HL-60 (cell line): ENCODE data around the gene BPIFB6.
"Not testable (repeated sequence)": the region's sequence is repeated elsewhere in the genome, so short reads cannot be mapped to it uniquely, and the experiment has no call there.

Source experiments
- DNase-seq, 2 experiments: peaks; one replicate each; pipeline ENCODE4 v3.0.0-alpha.2; 2010 to 2020; ENCODE audit warnings: low read depth in 1 of 2, low spot score in 1 of 2
- H3K27ac ChIP-seq: fragments of 250-450 bp; sonication (Bioruptor Pico); replicated peaks from 2 replicates; pipeline ENCODE4 v1.5.1; 2020; ENCODE audit warnings: mild to moderate bottlenecking, moderate library complexity
- H3K27me3 ChIP-seq: fragments of 250-450 bp; sonication (Bioruptor Pico); 2 replicates; pipeline ENCODE4 v1.5.1; 2021; ENCODE audit warnings: mild to moderate bottlenecking, moderate library complexity; ENCODE audit not compliant: insufficient read depth, poor library complexity, severe bottlenecking
- H3K4me3 ChIP-seq: replicated peaks from 2 replicates; pipeline ENCODE4 v1.5.1; 2011; ENCODE audit warnings: mild to moderate bottlenecking, control low read depth, low read length; ENCODE audit not compliant: insufficient read depth
- GABPA ChIP-seq: IDR thresholded peaks from 2 replicates; pipeline ENCODE4 v1.6.1; 2012; ENCODE audit warnings: low read depth
- POLR2AphosphoS5 ChIP-seq: IDR thresholded peaks from 2 replicates; pipeline ENCODE4 v1.6.1; 2012; ENCODE audit warnings: low read depth
- REST ChIP-seq: IDR thresholded peaks from 2 replicates; pipeline ENCODE4 v1.6.1; 2012; ENCODE audit warnings: low read depth; ENCODE audit not compliant: insufficient replicate concordance
- SPI1 ChIP-seq: IDR thresholded peaks from 2 replicates; pipeline ENCODE4 v1.6.1; 2012; ENCODE audit warnings: low read depth, mild to moderate bottlenecking, borderline replicate concordance
- TF ChIP-seq, protein P1 (sequence below): IDR thresholded peaks from one replicate; pipeline ENCODE4 v1.5.1; 2011; ENCODE audit warnings: low read length, control low read depth, inconsistent platforms; ENCODE audit not compliant: insufficient read depth

BPIFB6 gene

GRCh38 chr20:33043731-33044181, 12.3 kb downstream of the BPIFB6 start:
- Histone ChIP-seq H3K4me3 (no peak overlapping the region), H3K27ac (no peak overlapping the region), H3K27me3 (no peaks in the 10 kb centered on the region)
- TF ChIP-seq GABPA = no peak
- TF ChIP-seq SPI1 = no peak
- TF ChIP-seq, protein P1, sequence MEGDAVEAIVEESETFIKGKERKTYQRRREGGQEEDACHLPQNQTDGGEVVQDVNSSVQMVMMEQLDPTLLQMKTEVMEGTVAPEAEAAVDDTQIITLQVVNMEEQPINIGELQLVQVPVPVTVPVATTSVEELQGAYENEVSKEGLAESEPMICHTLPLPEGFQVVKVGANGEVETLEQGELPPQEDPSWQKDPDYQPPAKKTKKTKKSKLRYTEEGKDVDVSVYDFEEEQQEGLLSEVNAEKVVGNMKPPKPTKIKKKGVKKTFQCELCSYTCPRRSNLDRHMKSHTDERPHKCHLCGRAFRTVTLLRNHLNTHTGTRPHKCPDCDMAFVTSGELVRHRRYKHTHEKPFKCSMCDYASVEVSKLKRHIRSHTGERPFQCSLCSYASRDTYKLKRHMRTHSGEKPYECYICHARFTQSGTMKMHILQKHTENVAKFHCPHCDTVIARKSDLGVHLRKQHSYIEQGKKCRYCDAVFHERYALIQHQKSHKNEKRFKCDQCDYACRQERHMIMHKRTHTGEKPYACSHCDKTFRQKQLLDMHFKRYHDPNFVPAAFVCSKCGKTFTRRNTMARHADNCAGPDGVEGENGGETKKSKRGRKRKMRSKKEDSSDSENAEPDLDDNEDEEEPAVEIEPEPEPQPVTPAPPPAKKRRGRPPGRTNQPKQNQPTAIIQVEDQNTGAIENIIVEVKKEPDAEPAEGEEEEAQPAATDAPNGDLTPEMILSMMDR = no peak
- TF ChIP-seq POLR2AphosphoS5 = no peak
- no peak for TF ChIP-seq REST
- no peak for DNase-seq

GRCh38 chr20:33045129-33045721, 13.8 kb downstream of the BPIFB6 start:
- not testable (repeated sequence) for H3K27me3 ChIP-seq, DNase-seq

DNA sequence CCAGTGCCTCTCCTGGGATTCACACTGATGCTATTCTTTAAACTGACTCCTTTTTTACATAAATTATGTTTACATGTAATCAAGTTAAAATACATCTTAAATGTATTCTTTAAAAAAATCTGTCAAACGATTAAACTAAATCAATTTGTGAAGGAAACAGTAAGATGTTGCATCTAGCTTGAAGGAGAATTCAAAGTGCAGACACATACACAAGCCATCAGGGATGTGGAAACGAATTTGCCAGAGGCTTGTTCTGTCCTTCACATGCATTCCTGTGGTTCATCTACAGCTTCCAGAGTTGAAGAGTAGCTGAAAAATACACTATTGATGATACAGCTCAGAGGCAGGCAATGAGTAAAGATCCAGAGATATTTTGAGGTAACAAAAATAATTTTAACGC, 15.0 kb downstream of the BPIFB6 start:
- no peak for DNase-seq
- Histone ChIP-seq H3K27me3 (no peaks in the 10 kb centered on the region), H3K4me3 (no peak overlapping the region), H3K27ac (no peak overlapping the region)
- no peak for TF ChIP-seq REST
- TF ChIP-seq SPI1 = no peak

More at GRCh38 chr20:33045129-33045721, 13.8 kb downstream of the BPIFB6 start:
- H3K27ac ChIP-seq, H3K4me3 ChIP-seq: not testable (repeated sequence)

- H3K4me3 ChIP-seq = no peak overlapping the region
- TF ChIP-seq, protein P1 = no peak
- no peak for TF ChIP-seq GABPA
- TF ChIP-seq REST = no peak
- TF ChIP-seq SPI1 = no peak
- H3K27ac ChIP-seq = no peak overlapping the region
- no peaks in the 10 kb centered on the region for H3K27me3 ChIP-seq
- no peak for DNase-seq
Measured at GRCh38 chr20:33051333-33051732, 19.9 kb downstream of the BPIFB6 start.
